ENCODE data around the gene TOR1AIP2.

The TOR1AIP2 gene

DNA sequence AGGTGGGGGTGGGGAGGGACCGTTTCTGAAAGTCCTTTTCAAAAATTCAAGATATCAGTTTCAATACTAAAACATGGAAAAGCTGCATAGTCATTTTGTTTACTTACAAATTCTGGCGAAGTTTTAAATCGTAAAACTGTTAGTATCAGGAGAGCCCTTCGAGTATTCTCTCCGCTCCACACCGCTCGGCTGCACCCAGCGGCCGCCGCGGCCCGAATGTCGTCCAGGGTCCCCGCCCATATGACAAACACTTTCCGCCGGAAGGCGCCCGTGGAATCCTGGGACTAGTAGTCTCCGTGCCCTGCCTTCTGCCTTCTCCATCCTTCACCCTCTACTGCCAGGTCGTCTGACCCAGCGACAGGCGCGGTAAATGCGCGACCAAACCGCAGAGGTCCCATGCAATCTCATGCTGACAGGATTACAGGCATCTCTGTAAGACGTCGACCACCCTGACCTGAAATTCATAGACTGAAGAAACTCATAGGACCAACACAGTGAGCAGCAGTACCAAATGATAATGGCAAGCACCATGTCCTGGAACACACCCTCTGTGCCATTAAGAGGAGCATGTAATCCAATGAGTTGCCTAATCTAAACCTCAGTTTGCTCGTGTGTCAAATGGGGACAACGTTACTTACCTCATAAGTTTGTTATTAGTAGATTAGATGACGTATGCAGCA, at the start of gene TOR1AIP2:
TSS of gene TOR1AIP2 (minus strand) at position 218 of the 680 bp plus-strand sequence. CDS start 25,138 bp downstream, outside the sequence.
- TF ChIP-seq, protein P1, sequence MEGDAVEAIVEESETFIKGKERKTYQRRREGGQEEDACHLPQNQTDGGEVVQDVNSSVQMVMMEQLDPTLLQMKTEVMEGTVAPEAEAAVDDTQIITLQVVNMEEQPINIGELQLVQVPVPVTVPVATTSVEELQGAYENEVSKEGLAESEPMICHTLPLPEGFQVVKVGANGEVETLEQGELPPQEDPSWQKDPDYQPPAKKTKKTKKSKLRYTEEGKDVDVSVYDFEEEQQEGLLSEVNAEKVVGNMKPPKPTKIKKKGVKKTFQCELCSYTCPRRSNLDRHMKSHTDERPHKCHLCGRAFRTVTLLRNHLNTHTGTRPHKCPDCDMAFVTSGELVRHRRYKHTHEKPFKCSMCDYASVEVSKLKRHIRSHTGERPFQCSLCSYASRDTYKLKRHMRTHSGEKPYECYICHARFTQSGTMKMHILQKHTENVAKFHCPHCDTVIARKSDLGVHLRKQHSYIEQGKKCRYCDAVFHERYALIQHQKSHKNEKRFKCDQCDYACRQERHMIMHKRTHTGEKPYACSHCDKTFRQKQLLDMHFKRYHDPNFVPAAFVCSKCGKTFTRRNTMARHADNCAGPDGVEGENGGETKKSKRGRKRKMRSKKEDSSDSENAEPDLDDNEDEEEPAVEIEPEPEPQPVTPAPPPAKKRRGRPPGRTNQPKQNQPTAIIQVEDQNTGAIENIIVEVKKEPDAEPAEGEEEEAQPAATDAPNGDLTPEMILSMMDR (IDR thresholded peaks at IDR 0.05; ENCODE audit: low read depth, low read length) = no peak
- DNase-seq (ENCODE audit: extremely low read depth, low read depth) = peak; percentile 44

GRCh38 chr1:179926850-179927205, 49.2 kb upstream of the TOR1AIP2 start:
- TF ChIP-seq, protein P1 (IDR thresholded peaks at IDR 0.05; ENCODE audit: low read depth, low read length) = no peak
- DNase-seq (ENCODE audit: extremely low read depth, low read depth) = no peak

DNA sequence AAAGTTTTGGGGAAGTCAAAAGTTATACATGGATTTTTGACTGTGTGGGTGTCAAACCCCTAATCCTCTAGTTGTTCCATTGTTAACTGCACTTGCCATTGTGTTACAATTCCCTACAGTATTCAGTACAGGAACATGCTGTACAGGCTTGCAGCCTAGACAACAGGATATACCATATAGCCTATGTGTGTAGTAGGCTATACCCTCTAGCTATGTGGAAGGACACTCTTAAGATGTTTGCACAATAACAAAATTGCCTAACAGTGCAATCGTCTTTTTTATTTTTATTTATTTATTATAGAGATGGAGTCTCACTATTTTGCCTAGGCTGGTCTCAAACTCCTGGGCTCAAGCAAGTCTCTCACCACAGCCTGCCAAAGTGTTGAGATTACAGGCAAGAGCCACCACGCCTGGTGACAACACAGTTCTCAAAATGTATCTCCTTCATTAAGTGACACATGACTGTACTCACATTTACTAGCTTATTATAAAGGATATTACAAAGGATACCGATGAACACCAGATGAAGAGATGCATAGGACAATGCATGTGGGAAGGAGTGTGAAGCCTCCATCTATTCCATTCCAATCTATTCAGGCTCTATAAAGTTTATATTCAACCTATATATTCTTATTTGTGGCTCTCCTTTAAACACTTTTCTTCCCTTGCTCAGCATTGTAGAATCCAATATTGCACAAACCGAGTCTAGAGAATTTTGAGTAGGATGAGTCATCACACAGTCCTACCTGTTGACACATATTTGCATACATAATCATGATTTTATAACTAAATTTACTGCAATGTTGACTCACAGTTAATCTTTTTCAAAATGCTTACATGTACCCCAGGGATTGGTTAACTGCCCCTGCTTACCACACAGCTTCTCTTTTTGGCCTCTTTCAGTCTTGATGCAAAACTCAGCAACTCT, 48.6 kb upstream of the TOR1AIP2 start:
- TF ChIP-seq, protein P1 (IDR thresholded peaks at IDR 0.05; ENCODE audit: low read depth, low read length) = no peak
- DNase-seq (ENCODE audit: extremely low read depth, low read depth) = peak; percentile 47

- TF ChIP-seq, protein P1 (IDR thresholded peaks at IDR 0.05; ENCODE audit: low read depth, low read length) = no peak
- no peak for DNase-seq (ENCODE audit: extremely low read depth, low read depth)
Measured at GRCh38 chr1:179925302-179925701, 47.7 kb upstream of the TOR1AIP2 start.

- DNase-seq (ENCODE audit: extremely low read depth, low read depth) = no peak
- TF ChIP-seq, protein P1 (IDR thresholded peaks at IDR 0.05; ENCODE audit: low read depth, low read length) = no peak
Measured at GRCh38 chr1:179924268-179924667, 46.7 kb upstream of the TOR1AIP2 start.

DNA sequence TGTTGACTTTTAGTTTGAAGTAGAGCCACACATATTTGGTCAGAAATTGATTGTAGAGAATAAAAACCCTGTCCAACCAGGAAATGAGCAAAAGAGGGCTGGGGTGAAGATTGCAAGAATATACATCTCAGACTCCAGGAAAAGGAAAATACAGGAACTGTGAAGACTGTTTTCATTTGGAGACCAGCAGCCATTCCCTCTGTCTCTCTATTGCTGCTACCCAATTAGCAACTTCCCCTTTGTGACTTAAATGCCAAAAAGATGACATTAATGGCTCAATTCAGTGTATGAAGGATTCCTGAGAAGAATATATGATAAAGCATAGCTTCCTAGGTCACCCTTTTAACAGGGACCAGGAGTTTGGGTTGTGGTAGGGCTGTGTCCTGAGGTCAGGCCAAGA, 45.4 kb upstream of the TOR1AIP2 start:
- TF ChIP-seq, protein P1 (IDR thresholded peaks at IDR 0.05; ENCODE audit: low read depth, low read length) = no peak

More for the DNA sequence above, 45.4 kb upstream of the TOR1AIP2 start:
- DNase-seq (ENCODE audit: extremely low read depth, low read depth) = no peak

All from AG09319 (cell line).